LNCaP clone FGC (cell line): ENCODE data around the gene RUVBL1.
"Not testable (repeated sequence)": the region's sequence is repeated elsewhere in the genome, so short reads cannot be mapped to it uniquely, and the experiment has no call there.

Experiments
- DNase-seq: peaks from one replicate; pipeline ENCODE4 v3.0.0-alpha.2; 2011; ENCODE audit warnings: low read depth
- H3K4me3 ChIP-seq: 2 replicates; pipeline ENCODE4 v1.5.1; 2011; ENCODE audit warnings: mild to moderate bottlenecking, low read depth, low read length, control low read depth
- TF ChIP-seq, protein P1 (sequence below): IDR thresholded peaks from 2 replicates; pipeline ENCODE4 v1.5.1; 2012; ENCODE audit warnings: mild to moderate bottlenecking; ENCODE audit not compliant: control insufficient read depth, insufficient read depth; ENCODE audit errors: extremely low read depth

RUVBL1 gene

DNA sequence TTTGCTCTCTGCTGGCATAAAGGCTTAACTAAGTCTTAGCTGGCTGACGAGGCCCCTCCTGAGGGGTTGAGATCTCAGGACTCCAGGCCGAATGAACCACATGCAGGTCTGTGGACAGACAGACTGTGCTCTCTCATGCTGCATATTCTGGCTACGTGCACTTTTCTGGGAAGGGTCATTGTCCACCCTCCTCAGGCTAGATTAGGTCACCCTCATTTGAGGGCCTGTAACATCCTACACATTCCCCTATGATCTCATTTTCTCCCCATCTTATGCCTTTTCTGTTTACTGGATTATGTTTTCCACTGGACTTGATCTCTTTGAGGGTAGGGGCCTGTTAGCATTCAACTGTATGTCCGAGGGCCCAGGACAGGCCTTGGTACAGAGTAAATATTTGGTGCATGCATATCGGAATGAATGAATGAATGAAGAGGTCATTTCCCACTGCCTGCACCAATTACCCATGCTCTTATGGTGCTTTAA lies 43.4 kb upstream of the RUVBL1 start:
- TF ChIP-seq, protein P1, sequence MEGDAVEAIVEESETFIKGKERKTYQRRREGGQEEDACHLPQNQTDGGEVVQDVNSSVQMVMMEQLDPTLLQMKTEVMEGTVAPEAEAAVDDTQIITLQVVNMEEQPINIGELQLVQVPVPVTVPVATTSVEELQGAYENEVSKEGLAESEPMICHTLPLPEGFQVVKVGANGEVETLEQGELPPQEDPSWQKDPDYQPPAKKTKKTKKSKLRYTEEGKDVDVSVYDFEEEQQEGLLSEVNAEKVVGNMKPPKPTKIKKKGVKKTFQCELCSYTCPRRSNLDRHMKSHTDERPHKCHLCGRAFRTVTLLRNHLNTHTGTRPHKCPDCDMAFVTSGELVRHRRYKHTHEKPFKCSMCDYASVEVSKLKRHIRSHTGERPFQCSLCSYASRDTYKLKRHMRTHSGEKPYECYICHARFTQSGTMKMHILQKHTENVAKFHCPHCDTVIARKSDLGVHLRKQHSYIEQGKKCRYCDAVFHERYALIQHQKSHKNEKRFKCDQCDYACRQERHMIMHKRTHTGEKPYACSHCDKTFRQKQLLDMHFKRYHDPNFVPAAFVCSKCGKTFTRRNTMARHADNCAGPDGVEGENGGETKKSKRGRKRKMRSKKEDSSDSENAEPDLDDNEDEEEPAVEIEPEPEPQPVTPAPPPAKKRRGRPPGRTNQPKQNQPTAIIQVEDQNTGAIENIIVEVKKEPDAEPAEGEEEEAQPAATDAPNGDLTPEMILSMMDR: no peak
- no peak overlapping the region for H3K4me3 ChIP-seq
- no peak for DNase-seq

DNA sequence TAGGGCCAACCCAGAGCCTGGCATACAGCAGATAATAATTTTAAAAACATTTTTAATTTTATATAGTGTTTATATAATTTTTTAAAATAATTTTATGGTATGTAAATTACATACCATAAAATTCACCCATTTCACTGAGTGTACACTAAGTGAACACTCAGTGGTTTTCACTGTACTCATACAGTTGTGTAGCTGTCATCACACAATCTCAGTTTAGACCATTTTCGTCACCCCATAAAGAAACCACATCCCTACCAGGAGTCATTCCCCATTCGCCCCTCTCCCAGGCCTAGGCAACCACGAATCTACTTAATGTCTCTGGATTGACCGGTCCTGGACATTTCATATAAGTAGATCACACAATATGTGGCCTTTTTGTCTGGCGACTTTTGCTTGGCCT lies 39.8 kb upstream of the RUVBL1 start:
- no peak for DNase-seq
- TF ChIP-seq, protein P1: no peak
- H3K4me3 ChIP-seq: no peak overlapping the region

DNA sequence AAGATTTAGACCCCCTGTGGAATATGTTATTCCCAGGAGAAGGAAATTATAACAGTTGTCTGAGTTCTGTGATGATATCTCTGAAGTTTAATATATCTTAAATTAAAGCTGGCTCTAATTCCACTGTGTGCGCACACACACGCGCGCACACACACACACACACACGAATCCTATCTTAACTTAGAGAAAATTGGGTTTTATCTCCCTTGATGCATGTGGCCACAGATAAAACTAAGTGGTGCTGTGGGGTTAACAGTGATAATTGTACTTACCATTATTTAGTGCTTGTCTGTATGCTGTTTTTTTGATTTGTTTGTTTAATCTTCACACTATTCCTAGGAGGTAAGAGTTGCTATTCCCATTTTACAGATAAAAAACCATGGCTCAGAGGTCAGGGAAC lies 37.0 kb upstream of the RUVBL1 start:
- TF ChIP-seq, protein P1: no peak
- H3K4me3 ChIP-seq: no peak overlapping the region
- no peak for DNase-seq

DNA sequence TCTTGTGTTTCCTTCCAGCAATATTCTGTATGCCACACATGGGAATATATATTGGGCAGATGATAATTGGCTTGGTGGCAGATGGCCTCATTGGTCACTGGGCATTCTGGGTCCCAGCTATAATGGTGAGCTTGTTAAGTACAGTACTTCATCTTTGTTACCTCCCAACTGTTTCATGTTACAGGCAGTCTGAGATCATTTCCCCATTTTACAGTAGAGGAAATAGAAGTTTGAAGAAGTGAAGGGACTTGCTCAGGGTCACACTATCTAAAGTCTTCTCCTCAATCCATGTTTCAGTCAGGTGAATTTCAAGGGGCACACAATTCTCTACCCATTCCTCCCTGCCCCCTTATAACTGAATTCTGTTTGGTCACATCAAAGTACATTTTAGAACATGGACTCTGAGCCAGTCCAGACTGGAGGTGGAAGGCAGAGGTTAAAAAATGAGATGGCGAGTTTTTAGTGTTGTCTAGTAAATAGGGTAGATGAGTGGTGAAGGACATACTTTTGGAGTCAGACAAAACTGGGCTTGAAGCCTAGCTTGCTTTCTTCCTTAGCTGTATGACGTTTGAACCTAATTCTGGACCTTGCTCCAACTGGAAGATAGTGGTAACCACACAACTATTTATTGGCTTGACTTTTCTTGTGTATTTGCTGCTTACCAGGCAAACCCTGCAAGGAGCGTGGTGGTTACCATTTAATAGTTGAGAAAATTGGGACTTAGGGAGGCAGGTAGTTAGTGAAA lies 32.2 kb upstream of the RUVBL1 start:
- DNase-seq: no peak
- TF ChIP-seq, protein P1: no peak
- H3K4me3 ChIP-seq: no peak overlapping the region

DNA sequence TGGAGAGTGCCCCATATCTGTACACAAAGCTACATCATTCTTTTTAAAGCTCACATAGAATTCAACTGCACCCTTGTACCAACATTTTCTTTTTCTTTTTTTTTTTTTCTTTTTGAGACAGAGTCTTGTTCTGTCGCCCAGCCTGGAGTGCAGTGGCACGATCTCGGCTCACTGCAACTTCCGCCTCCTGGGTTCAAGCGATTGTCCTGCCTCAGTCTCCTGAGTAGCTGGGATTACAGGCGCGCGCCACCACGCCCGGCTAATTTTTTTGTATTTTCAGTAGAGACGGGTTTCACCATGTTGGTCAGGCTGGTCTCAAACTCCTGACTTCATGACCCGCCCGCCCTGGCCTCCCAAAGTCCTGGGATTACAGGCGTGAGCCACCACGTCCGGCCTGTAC lies 30.7 kb upstream of the RUVBL1 start:
- peak overlapping the region; percentile 77 for H3K4me3 ChIP-seq
- DNase-seq: not testable (repeated sequence)

DNA sequence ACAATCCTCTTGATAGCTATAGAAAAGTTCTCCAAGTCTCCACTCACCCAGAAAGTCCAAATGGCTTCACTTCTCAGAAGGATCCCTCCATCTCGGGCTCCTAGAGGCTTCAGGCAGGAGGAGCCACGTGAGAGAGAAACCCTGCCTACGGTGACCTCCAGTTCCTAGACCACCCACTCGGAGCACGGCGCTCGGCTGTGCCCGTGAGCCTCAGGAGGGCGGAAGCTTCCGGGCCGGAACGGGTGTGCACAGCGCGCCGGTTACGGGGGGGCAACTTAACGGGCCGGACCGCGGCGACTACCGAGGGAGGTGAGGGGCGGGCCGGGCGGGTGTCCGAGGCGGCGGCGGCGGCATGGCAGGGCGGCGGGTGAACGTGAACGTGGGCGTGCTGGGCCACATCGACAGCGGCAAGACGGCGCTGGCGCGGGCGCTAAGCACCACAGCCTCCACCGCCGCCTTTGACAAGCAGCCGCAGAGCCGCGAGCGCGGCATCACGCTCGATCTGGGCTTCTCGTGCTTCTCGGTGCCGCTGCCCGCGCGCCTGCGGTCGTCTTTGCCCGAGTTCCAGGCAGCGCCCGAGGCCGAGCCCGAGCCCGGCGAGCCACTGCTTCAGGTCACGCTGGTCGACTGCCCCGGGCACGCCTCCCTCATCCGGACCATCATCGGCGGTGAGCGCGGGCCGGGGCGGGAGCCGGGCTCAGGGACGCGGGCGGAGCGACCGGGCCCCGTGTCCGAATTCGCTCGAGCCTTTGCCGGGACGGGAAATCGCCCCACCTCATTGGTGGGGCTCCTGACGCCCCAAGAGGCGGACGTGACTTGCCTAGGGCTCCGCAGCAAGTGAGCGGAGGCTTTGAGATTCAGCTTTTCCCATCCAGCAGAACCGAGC lies 29.8 kb upstream of the RUVBL1 start, which contains the start of gene EEFSEC:
EEFSEC (plus strand) TSS at position 326 of the 886 bp plus-strand sequence; CDS start at position 353, 27 bp downstream.
- peak; percentile 41 for DNase-seq
- TF ChIP-seq, protein P1: no peak
- peak within 1 kb of the TSS; percentile 77 for H3K4me3 ChIP-seq

DNA sequence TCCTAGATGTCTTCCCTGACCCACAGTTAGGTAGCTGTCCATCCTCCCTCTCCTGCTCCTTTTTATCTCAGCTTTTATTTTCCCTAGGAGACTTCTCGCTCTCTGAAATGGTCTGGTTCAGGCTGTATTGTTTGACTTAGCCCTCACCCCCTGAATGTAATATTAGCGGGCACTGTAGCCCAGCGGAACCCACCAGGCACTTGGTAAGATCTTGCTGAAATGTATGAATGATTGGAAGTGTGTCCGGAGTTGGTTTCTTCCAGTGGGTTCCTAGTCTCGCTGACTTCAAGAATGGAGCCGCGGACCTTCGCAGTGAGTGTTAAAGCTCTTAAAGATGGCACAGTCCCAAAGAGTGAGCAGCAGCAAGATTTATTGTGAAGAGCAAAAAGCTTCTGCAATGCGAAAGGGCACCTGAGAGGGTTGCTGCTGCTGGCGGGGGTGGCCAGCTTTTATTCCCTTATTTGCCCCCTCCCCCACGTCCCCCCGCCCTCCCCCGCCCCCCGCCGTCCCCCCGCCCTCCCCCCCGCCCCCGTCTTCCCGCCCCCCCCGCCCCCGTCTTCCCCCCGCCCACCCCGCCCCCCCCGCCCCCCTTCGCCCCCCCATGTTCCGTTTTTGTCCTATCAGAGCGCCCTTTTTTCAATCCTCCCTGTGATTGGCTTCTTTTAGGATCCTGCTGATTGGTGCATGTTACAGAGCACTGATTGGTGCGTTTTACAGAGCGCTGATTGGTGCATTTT lies 29.0 kb upstream of the RUVBL1 start:
- TF ChIP-seq, protein P1: no peak
- peak; percentile 58 for DNase-seq
- peak overlapping the region; percentile 77 for H3K4me3 ChIP-seq
